ENCODE results near the gene TFAP2A. TPM values are rescaled to one million over a fixed set of nuclear protein-coding genes. Genes with fewer than 3 reads are reported as not detected.

The TFAP2A gene
- total RNA-seq, 1 experiment from 2014 or later: 24.3 TPM

DNA sequence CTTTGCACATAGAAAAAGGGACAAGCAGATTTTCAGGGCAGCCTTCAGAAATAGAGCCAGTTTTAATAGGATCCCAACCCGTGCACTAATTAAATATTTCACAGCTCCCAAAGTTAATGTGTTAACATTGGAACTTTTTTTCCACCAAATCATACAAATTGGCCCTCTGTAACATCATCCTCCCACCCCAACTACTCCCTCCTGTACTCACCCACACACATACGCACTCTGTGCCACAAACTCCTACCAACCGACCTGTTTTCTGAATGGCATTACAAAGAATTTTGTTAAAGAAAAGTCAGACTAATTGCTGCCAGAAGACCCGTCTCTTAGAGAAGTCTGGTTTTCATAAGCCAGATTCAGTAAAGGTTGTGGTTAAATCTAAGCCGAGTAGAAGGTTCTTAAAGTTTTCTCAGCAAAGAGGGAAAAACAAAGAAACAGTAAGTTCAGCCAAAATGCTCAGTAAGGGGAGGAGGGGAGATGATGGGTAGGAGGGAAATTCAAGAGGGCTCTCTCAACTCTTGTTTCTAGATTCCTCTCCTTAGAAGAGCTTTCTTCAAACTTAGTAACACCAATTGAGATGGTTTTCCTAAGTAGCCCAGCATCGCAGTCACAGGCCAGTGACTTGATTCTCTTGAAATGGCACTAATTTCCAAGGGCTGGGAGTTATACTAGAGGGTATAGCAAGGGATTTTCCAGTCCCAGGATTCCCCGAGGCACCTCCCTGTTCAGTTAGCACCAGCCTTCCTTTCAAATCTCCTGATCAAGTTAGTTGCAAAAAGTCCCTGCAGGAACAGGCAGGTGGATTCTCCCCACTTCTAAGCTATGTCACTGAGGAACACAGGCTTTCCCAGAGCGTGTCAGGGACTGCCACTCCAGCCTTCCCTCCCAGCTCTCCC, 27.9 kb downstream of the TFAP2A start:
- no peaks in the 10 kb centered on the region for H3K27me3 ChIP-seq (ENCODE audit: insufficient read depth, low read length)
- H3K4me2 ChIP-seq (ENCODE audit: low read length): no peak overlapping the region
- intact Hi-C loops (cut with micrococcal nuclease): no loop called here
- H3K9ac ChIP-seq (ENCODE audit: low read length): no peak overlapping the region
- H3K79me2 ChIP-seq (ENCODE audit: insufficient read depth, low read length): no peaks in the 10 kb centered on the region
- no peak overlapping the region for H2AFZ ChIP-seq (ENCODE audit: low read depth, low read length, poor library complexity, severe bottlenecking)
- ChIA-PET CTCF (no interaction called here), RAD21 (ENCODE audit: low non-redundant PET in 1 of 2, low total read pairs in 2 of 2, uncharacterized antibody in 2 of 2, unreplicated experiment in 2 of 2) (no interaction called here), POLR2A (no interaction called here)
- ATAC-seq (no peak), DNase-seq (ENCODE audit: low read depth, low spot score) (no peak)
- H3K9me2 ChIP-seq (ENCODE audit: insufficient read depth): no peaks in the 10 kb centered on the region
- no peaks in the 10 kb centered on the region for H3K9me3 ChIP-seq (ENCODE audit: control insufficient read depth in 1 of 2, insufficient read depth in 1 of 2, low read depth in 1 of 2, low read length in 2 of 2)
- TF ChIP-seq SRF (IDR thresholded peaks at IDR 0.05; ENCODE audit: low read depth) (no peak), CEBPB (IDR thresholded peaks at IDR 0.05; ENCODE audit: low read depth) (no peak), JUND (IDR thresholded peaks at IDR 0.05) (no peak), EZH2phosphoT487 (IDR thresholded peaks at IDR 0.05; ENCODE audit: borderline replicate concordance) (no peak), POLR2A (IDR thresholded peaks at IDR 0.05; ENCODE audit: borderline replicate concordance, extremely low read depth, insufficient read depth, insufficient read length) (no peak), EZH2 (IDR thresholded peaks at IDR 0.05) (no peak), FOSL1 (IDR thresholded peaks at IDR 0.05; ENCODE audit: low read depth) (no peak), POLR2AphosphoS5 (IDR thresholded peaks at IDR 0.05; ENCODE audit: low read depth, low read length) (no peak), RAD21 (IDR thresholded peaks at IDR 0.05; ENCODE audit: low read depth) (no peak), MAX (IDR thresholded peaks at IDR 0.05) (no peak), REST (IDR thresholded peaks at IDR 0.05; ENCODE audit: low read depth) (no peak)
- peaks cover 7 to 15% of the 10 kb centered on the region in 2 experiments; a peak in 3 of 4 replicates for H3K4me1 ChIP-seq (ENCODE audit: control insufficient read depth in 1 of 2, insufficient read depth in 2 of 2, low read length in 2 of 2)
- BruUV-seq (replicated peaks): no TSS peak
- no peak overlapping the region for H3K4me3 ChIP-seq (replicated peaks in 1 of 2; ENCODE audit: low read depth in 1 of 2, low read length in 2 of 2)
- no peaks in the 10 kb centered on the region for H3K36me3 ChIP-seq (ENCODE audit: control insufficient read depth in 1 of 2, insufficient read depth in 2 of 2, low read length in 2 of 2)
- no peaks in the 10 kb centered on the region for H4K20me1 ChIP-seq (ENCODE audit: insufficient read depth)
- no peak overlapping the region for H3K27ac ChIP-seq (ENCODE audit: low read depth, low read length)
